ENCODE measurements around the gene OR10X1.

GRCh38 chr1:158607296-158607695, 27.6 kb upstream of the OR10X1 start:
- TF ChIP-seq CTCF (IDR thresholded peaks at IDR 0.05), result no peak
- TF ChIP-seq EP300 (IDR thresholded peaks at IDR 0.05; ENCODE audit: low read depth), result no peak
- TF ChIP-seq POLR2A (IDR thresholded peaks at IDR 0.05), result no peak
